Loucy (cell line): ENCODE results near the gene NUP62.

Experiments used
- EZH2phosphoT487 ChIP-seq: fragments of 200-600 bp; IDR thresholded peaks from 2 replicates; pipeline ENCODE4 v1.6.1; 2018; ENCODE audit warnings: antibody characterized with exemption, mild to moderate bottlenecking, moderate library complexity, borderline replicate concordance
- TF ChIP-seq, protein P1 (sequence below): fragments of 200-600 bp; sonication (generic); conservative IDR thresholded peaks from 2 replicates; pipeline ENCODE4 v1.5.1; 2014; ENCODE audit warnings: mild to moderate bottlenecking, antibody characterized with exemption, low read length

DNA sequence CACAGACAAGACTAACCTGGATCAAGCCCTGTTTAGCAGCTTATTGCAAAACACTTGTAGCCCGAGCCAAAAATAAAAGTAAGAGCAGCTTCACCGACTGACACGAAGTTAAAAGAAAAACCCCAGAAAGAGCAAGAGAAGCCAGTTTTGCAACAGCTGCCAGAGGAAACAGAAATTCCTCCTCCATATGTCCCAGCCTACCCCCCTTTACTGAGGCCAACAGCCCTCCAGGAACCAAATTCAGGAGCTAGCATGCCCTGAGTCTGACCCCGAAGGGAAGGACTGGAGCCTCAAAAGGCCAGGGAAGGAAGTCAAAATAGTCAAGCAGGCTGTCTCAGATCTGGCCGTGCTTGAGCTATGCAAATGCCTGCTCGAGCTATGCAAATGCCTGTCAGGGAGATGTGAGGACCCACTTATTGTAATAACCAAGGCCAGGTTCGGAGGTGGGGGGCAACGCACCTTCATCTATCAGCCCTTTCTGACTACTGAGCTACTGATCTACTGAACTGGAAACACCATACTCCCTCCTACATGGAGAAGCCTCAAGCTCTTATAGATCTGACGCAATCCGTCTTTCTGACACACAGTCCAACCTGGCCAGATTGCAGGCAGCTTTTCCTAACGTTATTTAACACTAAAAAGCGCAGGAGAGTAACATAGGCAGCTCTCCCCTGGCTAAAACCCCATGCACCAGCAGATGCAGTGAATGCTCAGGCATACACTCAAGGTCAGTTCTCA lies 25.0 kb upstream of the NUP62 start:
- TF ChIP-seq, protein P1, sequence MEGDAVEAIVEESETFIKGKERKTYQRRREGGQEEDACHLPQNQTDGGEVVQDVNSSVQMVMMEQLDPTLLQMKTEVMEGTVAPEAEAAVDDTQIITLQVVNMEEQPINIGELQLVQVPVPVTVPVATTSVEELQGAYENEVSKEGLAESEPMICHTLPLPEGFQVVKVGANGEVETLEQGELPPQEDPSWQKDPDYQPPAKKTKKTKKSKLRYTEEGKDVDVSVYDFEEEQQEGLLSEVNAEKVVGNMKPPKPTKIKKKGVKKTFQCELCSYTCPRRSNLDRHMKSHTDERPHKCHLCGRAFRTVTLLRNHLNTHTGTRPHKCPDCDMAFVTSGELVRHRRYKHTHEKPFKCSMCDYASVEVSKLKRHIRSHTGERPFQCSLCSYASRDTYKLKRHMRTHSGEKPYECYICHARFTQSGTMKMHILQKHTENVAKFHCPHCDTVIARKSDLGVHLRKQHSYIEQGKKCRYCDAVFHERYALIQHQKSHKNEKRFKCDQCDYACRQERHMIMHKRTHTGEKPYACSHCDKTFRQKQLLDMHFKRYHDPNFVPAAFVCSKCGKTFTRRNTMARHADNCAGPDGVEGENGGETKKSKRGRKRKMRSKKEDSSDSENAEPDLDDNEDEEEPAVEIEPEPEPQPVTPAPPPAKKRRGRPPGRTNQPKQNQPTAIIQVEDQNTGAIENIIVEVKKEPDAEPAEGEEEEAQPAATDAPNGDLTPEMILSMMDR, result no peak
- no peak for TF ChIP-seq EZH2phosphoT487
